ENCODE data around the gene ABCA7. TPM values are rescaled to one million over a fixed set of nuclear protein-coding genes. Genes with fewer than 3 reads are reported as not detected.

ABCA7 gene
- total and polyA plus RNA-seq, 2 of the 13 experiments (the other 11 are each of a cell fraction or from before 2014, with no cell fraction given), result 4.4 to 32.4 TPM

DNA sequence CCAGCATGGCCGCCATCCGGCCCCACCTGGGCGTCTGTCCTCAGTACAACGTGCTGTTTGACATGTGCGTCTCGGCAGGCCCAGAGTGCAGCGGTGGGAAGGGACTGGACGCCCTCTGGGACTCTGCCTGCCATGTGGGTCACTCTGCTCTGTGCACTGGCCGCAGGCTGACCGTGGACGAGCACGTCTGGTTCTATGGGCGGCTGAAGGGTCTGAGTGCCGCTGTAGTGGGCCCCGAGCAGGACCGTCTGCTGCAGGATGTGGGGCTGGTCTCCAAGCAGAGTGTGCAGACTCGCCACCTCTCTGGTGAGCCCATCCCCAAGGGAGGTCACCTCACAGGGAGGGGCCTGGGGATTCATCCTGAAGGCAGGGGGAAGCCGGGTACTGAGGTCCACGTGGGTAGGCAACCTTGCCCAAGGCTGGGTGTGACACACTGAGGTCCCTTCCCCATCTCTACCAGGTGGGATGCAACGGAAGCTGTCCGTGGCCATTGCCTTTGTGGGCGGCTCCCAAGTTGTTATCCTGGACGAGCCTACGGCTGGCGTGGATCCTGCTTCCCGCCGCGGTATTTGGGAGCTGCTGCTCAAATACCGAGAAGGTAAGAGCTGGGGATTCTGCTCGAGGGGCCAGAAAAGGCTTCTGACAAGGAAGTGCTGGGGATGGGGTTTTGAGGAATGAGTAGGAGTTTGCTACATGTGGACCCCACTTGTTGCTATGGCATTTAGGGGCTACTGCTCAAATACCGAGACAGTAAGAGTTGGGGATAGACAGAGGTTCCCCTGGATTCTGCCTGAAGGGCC lies 11.3 kb downstream of the ABCA7 start (continued):
- TF ChIP-seq, protein P1, sequence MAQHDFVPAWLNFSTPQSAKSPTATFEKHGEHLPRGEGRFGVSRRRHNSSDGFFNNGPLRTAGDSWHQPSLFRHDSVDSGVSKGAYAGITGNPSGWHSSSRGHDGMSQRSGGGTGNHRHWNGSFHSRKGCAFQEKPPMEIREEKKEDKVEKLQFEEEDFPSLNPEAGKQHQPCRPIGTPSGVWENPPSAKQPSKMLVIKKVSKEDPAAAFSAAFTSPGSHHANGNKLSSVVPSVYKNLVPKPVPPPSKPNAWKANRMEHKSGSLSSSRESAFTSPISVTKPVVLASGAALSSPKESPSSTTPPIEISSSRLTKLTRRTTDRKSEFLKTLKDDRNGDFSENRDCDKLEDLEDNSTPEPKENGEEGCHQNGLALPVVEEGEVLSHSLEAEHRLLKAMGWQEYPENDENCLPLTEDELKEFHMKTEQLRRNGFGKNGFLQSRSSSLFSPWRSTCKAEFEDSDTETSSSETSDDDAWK (CRISPR knock-in tag; IDR thresholded peaks at IDR 0.05), result no peak
- peak; percentile 73; the same call in 1 of the 2 replicates for TF ChIP-seq ZNF451 (CRISPR knock-in tag; IDR thresholded peaks at IDR 0.05)
- peak; percentile 79; the same call in 1 of the 2 replicates for TF ChIP-seq REL (CRISPR knock-in tag; conservative IDR thresholded peaks at IDR 0.05)
- TF ChIP-seq PCBP1 (IDR thresholded peaks at IDR 0.05; ENCODE audit: borderline replicate concordance, low read depth, low read length), result no peak
- TF ChIP-seq NAIF1 (CRISPR knock-in tag; IDR thresholded peaks at IDR 0.05; ENCODE audit: borderline replicate concordance), result no peak; the same call in 1 of the 2 replicates
- TF ChIP-seq, protein P2, sequence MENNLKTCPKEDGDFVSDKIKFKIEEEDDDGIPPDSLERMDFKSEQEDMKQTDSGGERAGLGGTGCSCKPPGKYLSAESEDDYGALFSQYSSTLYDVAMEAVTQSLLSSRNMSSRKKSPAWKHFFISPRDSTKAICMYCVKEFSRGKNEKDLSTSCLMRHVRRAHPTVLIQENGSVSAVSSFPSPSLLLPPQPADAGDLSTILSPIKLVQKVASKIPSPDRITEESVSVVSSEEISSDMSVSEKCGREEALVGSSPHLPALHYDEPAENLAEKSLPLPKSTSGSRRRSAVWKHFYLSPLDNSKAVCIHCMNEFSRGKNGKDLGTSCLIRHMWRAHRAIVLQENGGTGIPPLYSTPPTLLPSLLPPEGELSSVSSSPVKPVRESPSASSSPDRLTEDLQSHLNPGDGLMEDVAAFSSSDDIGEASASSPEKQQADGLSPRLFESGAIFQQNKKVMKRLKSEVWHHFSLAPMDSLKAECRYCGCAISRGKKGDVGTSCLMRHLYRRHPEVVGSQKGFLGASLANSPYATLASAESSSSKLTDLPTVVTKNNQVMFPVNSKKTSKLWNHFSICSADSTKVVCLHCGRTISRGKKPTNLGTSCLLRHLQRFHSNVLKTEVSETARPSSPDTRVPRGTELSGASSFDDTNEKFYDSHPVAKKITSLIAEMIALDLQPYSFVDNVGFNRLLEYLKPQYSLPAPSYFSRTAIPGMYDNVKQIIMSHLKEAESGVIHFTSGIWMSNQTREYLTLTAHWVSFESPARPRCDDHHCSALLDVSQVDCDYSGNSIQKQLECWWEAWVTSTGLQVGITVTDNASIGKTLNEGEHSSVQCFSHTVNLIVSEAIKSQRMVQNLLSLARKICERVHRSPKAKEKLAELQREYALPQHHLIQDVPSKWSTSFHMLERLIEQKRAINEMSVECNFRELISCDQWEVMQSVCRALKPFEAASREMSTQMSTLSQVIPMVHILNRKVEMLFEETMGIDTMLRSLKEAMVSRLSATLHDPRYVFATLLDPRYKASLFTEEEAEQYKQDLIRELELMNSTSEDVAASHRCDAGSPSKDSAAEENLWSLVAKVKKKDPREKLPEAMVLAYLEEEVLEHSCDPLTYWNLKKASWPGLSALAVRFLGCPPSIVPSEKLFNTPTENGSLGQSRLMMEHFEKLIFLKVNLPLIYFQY (CRISPR knock-in tag; IDR thresholded peaks at IDR 0.05; ENCODE audit: borderline replicate concordance), result 0 out of 2 replicates have a peak, but pooled peaks have one; percentile 35
- TF ChIP-seq EED (CRISPR knock-in tag; IDR thresholded peaks at IDR 0.05), result no peak; the same call in 1 of the 2 replicates
- peak; percentile 85 for TF ChIP-seq HDAC1 (CRISPR knock-in tag; IDR thresholded peaks at IDR 0.05)
- TF ChIP-seq, protein P3, sequence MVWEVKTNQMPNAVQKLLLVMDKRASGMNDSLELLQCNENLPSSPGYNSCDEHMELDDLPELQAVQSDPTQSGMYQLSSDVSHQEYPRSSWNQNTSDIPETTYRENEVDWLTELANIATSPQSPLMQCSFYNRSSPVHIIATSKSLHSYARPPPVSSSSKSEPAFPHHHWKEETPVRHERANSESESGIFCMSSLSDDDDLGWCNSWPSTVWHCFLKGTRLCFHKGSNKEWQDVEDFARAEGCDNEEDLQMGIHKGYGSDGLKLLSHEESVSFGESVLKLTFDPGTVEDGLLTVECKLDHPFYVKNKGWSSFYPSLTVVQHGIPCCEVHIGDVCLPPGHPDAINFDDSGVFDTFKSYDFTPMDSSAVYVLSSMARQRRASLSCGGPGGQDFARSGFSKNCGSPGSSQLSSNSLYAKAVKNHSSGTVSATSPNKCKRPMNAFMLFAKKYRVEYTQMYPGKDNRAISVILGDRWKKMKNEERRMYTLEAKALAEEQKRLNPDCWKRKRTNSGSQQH (CRISPR knock-in tag; IDR thresholded peaks at IDR 0.05; ENCODE audit: low read depth), result peak; percentile 66; the same call in 1 of the 2 replicates
- TF ChIP-seq, protein P4, sequence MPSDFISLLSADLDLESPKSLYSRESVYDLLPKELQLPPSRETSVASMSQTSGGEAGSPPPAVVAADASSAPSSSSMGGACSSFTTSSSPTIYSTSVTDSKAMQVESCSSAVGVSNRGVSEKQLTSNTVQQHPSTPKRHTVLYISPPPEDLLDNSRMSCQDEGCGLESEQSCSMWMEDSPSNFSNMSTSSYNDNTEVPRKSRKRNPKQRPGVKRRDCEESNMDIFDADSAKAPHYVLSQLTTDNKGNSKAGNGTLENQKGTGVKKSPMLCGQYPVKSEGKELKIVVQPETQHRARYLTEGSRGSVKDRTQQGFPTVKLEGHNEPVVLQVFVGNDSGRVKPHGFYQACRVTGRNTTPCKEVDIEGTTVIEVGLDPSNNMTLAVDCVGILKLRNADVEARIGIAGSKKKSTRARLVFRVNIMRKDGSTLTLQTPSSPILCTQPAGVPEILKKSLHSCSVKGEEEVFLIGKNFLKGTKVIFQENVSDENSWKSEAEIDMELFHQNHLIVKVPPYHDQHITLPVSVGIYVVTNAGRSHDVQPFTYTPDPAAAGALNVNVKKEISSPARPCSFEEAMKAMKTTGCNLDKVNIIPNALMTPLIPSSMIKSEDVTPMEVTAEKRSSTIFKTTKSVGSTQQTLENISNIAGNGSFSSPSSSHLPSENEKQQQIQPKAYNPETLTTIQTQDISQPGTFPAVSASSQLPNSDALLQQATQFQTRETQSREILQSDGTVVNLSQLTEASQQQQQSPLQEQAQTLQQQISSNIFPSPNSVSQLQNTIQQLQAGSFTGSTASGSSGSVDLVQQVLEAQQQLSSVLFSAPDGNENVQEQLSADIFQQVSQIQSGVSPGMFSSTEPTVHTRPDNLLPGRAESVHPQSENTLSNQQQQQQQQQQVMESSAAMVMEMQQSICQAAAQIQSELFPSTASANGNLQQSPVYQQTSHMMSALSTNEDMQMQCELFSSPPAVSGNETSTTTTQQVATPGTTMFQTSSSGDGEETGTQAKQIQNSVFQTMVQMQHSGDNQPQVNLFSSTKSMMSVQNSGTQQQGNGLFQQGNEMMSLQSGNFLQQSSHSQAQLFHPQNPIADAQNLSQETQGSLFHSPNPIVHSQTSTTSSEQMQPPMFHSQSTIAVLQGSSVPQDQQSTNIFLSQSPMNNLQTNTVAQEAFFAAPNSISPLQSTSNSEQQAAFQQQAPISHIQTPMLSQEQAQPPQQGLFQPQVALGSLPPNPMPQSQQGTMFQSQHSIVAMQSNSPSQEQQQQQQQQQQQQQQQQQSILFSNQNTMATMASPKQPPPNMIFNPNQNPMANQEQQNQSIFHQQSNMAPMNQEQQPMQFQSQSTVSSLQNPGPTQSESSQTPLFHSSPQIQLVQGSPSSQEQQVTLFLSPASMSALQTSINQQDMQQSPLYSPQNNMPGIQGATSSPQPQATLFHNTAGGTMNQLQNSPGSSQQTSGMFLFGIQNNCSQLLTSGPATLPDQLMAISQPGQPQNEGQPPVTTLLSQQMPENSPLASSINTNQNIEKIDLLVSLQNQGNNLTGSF (CRISPR knock-in tag; IDR thresholded peaks at IDR 0.05), result peak; percentile 84
- TF ChIP-seq EZH2 (conservative IDR thresholded peaks at IDR 0.05; ENCODE audit: low read depth, low read length), result no peak
- no peak for TF ChIP-seq ISL2 (CRISPR knock-in tag; IDR thresholded peaks at IDR 0.05)
- TF ChIP-seq LCORL (IDR thresholded peaks at IDR 0.05), result no peak
- TF ChIP-seq LCORL (CRISPR knock-in tag; IDR thresholded peaks at IDR 0.05), result peak; percentile 77; the same call in 1 of the 2 replicates
- TF ChIP-seq FOXK1 (CRISPR knock-in tag; IDR thresholded peaks at IDR 0.05; ENCODE audit: borderline replicate concordance, low read depth), result peak; percentile 30; the same call in 1 of the 2 replicates
- peak; percentile 83 for TF ChIP-seq POLR2G (IDR thresholded peaks at IDR 0.05; ENCODE audit: low read depth, low read length)

Measured in HepG2 (cell line).